Hematopoietic multipotent progenitor cell treated with erythropoietin and hydrocortisone succinate and interleukin-3 and kit ligand, for 6 days (in vitro differentiated cells): Measurements from ENCODE around the gene FAM193B.
"Not testable (repeated sequence)": the region's sequence is repeated elsewhere in the genome, so short reads cannot be mapped to it uniquely, and the experiment has no call there.

Source experiments
- DNase-seq: peaks from one replicate; pipeline ENCODE4 v3.0.0-alpha.2; 2015

The FAM193B gene

DNA sequence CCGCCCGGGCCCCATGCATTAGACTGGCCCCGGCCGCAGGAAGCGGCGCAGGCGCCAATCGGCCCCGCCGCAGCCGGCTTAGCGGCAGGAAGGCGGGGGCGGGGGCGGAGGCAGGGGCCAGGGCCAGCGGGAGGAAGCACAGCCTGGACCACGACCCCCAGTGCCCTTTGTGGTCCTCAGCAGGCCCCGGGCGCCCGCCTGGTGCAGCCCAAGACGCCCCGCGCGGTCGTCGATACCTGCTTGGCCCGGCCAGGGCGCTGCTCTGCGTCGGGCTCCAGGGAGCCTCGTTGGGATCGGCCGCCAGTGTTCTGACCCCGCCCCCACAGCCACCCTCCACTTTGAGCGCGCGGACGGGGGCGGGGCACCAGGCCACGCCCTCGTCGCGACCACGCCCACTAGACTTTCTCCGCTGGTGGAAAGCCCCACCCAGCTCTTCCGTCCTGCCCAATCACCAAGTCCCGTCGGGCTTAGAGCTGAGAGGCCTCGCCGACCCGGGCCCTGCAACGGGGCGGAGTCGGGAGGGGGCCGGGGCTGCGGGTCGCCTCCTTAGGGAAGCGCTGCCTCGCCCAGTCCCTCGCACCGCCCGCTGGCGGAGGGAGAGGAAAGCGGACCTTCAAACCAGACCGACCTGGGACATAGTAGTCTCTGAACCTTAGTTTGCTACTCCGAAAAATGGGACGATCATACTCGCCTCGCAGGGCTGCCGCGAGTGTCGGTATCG, 56.9 kb downstream of the FAM193B start, which contains the start of gene PDLIM7:
Gene PDLIM7 (minus strand): TSS at position 313 of the 721 bp plus-strand sequence. CDS start 1,092 bp downstream, outside the sequence.
- DNase-seq: peak; percentile 98

DNA sequence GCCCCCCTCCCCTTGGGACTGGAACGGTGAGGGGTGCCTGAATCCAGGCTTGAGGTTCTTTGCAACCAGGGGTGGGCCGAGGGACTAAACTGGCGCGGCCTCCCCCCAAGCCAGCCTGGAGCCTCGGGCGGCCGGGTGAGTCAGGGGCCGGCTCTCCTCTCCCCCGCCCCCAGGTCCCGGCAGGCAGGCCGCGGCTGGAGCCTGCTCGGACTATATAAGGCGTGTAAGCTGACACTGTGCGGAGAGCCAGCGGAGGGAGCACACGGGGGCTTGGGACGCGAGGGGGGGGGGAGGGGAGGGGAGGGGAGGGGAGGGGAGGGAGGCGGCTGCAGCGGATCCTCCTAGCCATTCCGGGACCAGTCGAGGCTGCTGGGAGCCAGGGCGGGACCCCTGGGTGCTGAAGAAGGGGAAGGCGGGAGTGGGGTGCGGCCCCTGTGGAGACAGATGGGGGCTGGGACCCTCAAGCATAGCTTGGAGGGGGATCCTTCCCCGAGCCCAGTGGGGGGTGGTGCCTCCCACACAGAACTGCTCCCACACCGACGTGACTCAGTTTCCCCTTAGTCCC, 57.6 kb downstream of the FAM193B start:
- DNase-seq: peak; percentile 47

DNA sequence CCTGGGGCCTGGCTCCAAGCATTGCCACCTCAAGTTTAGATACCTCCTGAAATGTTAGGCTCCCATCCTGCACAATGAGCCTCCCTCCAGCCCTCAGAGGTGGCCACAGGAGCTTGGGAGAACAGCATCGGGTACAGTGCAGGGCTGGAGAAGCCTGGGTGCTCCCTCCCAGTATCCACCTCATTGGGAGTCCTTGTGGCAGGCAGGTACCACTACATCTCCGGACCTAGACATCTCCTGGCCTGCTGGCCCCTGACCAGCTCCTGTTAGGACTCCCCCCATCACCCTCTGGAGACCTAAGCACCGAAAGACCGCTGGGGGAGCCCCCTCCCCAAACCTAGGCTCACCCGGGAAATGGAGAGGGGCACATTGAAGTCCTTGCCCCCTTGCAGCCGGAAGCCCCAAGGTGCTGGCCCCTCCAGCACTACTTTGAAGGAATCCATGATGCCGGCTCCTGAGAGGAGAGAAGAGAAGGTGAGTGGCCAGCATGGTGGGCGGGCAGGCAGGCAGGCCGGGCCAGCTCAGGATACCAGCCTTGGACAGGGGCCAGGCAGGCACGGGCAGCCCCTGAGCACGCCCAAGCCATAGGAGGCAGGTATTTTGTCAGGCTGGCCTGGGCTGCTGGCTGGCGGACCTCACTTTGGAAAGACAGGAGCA, 58.2 kb downstream of the FAM193B start:
- DNase-seq: peak; percentile 52

DNA sequence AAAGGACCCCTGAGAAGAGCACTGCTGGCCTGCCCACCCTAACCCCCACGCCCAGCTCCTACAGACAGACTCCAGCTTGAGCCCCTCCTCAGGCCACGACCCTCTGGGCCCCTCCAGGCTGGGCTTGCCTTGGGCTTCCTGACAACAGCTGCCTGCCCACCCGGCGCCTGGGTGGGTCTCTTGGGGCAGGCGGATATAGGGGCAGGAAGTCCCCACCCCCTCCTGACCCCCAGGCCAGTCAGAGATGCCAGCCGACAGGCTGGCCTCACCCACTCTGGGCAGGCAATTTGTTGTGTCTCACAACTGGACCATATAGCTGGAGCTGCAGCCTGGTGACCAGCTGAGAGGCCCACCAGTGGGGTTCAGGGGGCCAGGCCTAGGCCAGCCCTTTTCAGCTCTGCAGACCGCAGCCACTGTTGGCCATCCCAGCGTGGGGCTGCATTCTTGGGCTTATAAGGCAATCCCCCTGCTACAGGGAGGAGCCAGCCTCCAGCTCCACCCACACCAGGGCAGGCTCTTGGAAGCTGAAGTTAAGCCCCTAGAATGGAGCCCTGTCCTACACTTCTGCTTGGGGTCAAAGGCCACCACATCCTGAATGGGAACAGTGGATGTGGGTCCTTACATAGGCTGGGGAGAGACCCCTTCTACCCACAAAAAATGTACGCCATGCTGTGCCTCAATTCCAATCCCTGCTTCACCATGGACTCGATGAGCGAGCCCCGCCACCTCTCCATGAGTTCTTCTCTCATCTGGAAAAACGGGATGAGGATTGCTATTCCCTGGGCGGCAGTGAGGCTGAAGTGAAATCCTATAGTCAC, 58.9 kb downstream of the FAM193B start:
- peak; percentile 51 for DNase-seq

DNA sequence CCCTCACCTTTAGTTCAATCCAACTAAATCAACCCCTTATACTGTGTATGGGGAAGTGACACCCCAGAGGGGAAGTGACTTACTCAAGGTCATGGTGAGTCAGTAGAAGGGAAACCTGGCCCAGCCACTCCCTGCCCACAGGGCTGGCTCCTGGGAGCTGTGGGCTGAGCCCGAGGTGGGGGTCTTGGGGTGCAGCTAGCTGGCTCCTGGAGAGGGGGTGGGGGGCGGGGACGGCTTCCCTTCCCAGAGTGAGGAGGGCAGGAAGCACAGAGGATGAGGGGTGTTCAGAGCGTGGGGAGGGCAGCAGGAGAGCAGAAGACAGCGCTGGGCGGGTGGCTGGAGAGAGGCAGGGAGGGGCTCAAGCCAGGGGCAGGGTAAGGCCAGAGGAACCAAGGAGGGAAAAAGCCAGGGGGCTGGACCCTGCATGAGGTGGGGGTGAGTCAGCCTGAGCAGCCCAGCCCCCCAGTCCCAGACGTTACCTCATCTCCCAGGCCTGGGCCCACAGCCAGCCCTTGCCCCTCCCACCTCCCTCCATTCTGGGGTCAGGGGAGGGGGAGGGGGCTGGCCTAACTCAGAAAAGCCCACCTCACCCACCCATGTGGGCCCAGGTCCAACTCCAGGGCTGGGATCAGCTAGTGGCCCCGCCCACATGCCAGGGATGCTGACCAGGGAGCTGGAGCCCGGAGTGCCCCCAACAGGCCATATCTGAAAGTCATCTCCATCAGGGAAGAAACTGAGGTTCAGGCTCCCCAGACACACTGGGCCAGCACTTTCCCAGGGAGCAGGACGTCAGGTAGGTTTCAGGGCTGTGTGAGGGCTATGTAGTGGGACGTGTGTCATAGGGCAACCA, 59.8 kb downstream of the FAM193B start:
- peak; percentile 71 for DNase-seq

DNA sequence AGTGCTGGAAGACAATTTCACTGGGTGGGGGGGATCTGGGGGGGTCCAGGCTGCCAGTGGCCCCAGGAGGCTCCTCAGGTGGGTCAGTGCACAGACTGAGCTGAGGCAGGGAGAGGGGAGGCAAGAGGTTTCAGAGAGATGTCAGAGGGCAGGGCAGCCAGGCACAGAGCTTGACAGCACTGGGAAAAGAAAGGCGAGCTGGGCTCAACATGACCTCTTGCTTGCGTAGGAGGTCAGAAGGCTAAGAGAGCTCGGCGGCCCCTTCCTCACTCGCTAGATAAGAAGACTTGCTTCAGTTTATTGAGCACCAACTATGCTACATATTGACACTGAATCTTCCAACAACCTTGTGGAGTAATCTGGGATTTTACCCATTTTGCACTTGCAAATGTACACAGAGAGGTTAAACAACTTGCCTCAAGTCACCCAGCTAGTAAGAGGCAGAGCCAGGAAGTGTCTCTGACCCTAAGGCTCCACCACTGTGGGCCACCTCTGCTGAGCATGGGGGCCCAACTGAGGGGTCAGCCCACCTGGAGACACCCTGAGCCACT, 60.5 kb downstream of the FAM193B start:
- no peak for DNase-seq

DNA sequence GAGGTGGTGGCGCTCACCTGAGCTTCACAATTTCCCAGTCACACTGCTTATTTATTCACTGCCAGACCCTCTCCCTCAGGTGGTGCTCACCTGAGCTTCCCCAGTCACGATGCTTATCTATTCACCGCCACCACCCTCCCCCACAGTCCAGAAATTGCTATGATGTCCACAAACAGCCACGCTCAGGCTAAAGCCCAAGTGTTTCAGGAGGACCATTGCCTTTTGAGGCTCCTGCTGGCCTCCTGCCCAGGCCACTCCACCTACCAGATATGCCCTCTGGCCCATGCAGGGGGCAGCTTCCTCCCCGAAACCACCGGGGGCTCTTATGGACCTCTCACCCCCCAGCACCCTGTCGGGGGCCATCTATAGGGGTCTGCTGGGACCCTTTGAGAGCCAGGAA, 61.5 kb downstream of the FAM193B start:
- no peak for DNase-seq

DNA sequence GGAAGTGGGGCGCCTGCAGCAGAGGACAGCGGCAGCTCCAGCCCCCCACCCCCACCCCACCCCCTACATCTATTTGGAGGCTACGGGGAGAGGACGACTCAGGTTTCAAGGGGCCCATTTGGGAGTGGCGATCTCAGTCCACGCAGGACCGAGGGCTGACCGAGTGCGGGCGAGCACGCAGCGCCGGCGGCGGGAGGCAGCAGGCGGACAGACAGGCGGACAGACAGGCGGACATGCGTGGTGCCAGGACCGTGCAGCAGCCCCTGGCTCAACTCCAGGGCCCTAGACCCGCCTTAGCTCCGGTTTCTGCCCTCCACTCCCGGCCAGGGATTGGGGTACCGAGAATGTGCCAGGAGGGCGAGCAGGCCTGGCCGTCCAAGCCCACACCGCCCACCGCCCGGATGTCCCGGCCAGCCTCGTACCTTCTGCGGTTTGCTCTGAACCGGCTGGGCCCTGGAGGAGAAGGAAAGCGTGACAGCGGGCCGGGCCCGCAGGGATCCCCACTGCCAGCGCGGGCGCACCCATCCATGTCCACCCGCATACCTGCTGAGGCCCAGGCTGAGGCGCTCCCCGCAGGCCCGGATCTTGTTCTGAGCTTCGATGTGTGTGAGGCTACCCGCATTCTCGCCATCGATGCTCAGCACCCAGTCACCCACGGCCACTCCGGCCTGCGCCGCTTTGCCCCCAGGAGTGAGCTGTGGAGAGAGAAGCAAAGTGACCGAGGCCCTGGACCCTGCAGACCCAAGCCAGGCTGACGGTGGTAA, 62.2 kb downstream of the FAM193B start:
- no peak for DNase-seq

DNA sequence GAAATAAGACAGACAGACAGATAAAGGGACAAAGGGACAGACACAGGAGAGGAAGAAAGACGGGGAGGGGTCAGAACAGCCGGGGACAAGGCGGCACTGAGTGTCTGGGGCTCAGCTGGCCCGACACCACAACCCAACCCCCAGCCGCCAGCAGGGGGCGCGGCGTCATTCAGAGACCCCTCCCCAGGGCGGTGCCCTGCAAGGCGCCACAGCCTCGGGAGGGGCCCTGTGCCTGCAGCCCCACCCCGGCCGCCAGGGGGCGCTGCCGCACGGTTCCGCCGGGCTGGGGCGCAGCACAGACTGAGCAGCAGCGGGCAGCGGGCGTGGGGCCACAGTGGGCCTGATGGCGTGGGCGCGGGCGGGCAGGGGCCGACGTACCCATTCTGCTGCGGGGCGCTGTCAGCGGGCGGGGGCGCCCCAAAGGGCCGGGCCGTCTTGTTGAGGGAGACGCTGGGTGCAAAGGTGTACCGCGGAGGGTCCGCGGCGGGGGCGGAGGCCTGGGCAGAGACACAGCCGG, 62.9 kb downstream of the FAM193B start:
- DNase-seq: peak; percentile 58

DNA sequence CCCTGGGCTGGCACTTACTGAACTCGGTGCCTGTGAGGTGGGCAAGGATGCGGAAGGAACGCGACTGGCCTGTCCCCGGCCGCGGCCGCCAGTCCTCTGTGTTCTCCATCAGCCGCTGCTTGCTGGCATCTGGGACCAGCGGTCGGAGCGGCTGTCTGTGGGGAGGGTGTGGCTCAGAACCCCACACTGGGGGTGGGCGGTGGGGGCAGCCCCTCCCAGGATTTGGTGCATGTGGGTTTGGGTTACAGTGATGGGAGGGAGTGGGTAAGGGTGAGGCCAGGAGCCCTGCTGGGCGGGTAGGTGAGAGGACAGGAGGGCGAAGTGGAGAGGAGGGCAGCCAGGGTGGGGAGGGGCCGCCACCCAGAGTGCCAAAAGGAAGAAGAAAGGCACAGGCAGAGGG, 63.4 kb downstream of the FAM193B start:
- no peak for DNase-seq

DNA sequence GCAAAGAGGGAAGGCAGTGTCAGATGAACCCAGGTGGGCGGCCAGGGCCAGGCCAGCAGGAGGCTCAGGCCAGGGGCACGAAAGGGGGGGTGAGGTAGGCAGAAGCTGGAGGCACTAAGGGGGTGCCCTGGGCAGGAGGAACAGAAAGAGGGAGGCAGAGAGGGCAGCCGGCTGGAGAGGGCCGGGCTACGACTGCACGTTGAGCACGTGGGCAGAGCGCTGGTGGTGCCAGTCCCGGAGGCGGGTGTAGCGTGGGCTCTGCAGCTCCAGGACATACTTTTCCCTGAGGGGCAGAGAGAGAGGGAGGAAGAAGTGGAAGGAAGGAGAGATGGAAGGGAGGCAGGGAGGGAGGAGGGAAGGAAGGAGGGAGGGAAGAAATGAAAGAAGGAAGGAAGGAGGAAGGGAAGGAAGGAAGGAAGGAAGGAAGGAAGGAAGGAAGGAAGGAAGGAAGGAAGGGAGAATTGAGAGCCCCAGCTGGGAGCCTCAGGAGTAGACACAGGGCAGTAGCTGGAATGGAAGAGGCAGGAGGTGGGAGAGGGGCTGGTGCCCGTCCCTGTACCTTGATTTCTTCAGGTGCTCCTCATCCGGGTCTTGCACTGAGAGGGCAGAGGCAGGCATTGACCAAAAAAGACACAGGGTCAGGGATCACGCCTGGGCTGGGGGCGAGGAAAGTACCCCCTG, 63.9 kb downstream of the FAM193B start:
- DNase-seq: no peak

DNA sequence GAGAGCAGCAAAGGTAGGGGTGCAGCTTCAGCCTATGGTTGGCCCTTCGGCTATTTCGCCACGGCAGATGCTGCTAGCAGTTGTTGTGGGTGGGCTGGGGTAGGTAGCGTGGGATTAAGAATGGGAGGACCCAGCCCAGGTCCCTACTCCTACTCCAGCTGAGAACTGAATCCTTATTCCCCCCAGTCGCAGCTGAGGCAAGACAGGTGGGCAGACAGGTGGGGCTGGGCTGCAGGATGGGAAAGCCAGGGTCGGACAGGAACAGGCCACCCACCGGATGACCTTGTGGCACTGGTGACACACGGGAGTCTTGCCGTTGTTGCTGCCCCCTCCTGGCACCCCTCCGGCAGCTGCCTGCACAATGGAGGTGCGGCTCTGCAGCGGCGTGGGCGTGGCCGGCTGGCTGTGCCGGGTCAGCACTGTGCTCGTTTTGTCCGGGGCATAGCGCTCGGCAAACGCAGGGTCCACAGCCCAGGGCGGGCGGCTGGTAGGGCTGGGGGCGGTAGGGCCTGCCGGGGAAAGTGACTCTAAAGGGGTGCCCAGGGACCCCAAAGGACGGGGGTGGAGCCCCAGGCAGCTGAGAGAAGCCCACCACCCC, 65.1 kb downstream of the FAM193B start:
- peak; percentile 33 for DNase-seq

DNA sequence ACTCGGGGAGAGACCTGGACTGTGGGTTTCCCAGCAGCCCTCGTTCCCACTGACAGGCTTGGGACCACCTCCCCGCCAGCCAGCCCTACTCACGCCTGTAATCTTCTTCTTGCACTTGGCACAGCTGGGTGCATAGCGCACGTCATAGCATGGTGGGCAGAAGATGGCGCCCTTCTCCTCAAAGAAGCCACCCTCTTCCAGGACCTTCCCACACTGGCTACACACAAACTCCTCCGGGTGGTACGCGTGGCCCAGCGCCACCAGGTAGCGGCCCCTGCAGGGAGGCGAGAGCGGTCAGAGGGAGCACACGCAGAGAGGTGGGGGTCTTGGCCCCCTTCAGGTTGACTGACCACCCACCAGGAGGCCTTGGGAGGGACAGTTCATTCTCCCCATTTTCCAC, 66.4 kb downstream of the FAM193B start:
- peak; percentile 57 for DNase-seq

DNA sequence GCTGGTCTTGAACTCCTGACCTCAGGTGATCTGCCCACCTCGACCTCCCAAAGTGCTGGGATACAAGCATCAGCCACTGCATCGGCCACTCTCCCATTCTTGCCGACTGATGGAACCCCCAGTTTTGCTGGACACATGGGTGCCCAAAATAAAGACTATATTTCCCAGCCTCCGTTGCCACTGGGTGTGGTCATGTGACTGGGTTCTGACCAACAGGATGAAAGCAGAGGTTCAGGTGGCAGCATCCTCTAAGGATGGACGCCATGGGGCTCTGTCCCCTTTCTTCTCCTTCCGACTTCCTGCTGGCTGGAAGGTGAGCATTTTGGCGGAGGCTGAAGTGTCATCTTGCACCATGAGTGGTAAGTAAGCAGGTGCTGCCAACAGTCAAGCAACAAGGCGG, 67.2 kb downstream of the FAM193B start:
- DNase-seq: no peak

DNA sequence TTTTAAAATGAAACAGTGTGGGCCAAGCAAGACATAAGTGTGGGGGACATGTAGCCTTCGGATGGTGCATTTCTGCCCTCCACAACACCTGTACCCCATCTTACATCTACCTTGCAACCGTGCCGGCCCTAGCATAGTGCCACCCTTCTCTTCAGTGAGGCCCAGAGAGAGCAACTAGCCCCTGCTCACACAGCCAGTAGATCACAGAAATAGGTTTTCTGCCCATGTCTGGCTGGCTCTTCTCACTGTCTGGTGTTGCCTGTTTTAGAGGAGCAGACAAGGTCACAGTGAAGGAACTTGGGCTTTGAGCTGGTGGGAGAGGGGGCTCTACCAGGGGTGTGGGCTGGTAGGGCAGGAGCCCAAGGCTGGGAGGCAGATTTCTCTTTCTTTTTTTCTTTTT, 68.1 kb downstream of the FAM193B start:
- DNase-seq: no peak

DNA sequence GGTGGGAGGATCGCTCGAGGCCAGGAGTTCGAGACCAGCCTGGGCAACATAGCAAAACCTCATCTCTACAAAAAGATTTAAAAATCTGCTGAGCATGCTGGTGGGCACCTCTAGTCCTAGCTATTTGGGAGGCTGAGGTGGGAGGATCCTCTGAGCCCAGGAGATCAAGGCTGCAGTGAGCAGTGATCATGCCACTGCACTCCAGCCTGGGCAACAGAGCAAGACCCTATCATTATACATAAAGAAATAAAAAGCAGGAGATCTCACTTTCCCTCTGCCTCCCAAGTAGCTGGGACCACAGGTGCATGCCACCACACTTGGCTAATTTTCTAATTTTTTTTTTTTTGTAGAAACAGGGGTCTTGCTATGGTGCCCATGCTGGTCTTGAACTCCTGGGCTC, 68.6 kb downstream of the FAM193B start:
- DNase-seq: not testable (repeated sequence)

DNA sequence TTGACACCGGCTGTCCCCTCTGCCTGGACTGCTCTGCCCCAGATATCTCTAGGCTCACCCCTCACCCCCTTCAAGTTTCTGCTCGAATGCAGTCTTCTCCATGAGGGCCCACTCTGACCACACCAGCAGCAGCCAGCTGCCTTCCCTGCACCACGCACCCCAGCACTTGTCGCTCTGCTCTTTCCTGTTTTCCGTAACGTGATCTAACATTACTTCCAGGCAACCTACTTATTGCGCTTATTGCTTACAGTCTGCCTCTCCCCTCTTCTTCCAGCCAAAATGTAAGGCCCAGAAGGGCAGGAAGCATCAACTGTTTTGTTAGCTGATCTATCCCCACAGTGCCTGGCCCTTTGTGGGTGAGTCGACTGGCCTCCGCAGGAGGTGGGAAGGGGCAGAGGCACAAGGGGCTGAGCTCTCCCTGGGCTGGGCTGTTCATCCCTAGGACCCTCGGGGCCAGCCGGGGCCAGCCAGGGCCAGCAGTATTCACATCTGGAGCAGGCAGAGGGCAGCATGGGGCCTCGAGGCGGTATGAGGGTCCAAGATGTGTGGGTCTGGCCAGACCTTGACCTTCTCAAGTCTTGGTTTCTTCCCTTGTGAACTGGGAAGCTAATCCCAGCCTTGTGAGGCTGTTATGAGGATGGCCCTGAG, 69.3 kb downstream of the FAM193B start:
- no peak for DNase-seq

DNA sequence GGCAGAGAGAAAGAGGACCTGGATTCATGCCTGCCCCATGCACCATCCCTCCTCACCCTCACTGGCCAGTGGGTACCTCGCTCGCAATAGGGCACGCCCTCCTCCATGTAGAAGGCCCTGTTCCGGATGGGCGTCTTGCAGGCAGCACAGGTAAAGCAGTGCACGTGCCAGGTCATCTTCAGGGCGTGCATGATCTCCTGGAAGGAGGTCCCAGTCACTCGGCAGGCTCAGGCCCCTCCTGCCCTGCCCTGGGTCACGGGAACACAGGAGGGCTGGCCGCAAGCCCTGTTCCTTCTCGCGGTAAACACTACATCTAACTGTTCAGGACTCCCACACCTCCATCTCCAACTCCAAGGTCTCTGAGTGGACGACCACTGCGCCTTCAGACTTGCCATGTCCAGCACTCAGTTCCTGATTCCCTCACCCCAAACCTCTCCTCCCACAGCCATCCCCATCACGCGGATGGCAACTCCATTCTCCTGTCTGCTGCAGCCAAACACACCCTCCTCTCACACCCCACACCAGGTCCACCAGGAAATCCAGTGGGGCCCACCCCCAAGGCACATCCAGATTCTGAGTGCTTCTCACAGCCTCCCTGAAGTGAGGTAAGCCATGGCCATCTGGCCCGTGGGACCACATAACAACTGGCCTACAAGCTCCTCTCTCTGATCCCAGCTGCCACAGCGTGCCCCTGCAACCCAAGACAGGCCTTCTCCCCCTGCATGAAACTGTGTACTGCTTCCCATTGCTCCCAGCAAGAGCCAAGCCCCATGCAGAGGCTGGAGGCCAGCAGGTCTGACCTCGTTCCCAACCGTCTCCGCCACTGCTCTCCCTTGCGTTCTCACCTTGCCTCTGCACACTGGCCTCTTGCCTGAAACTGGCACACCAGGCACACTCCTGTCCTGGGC, 70.1 kb downstream of the FAM193B start:
- DNase-seq: no peak
